GM10847 (cell line): ENCODE measurements around the gene BICD2.

Source experiments
- POLR2A ChIP-seq: IDR thresholded peaks from 2 replicates; pipeline ENCODE4 v1.6.1; 2011; ENCODE audit not compliant: insufficient read length; ENCODE audit errors: extremely low read depth

BICD2 gene

DNA sequence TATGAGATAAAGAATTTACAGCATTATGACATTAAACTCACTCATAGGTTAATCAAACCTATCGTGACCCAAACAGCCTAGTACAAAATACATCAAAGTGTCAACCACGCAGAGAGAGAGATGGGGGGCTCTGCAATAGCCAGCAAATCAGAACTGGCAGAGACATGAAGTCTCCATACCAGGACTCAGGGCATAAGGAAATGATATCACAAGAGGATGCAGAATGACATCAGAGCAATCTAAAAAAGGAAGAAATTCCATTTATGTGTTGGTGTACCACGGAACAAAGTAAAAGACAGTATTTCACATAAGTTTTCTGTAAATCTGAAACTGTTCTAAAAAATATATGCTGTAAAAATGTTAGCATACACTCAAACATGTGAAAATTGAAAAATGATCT is 24.6 kb downstream of the BICD2 start:
- no peak for TF ChIP-seq POLR2A

DNA sequence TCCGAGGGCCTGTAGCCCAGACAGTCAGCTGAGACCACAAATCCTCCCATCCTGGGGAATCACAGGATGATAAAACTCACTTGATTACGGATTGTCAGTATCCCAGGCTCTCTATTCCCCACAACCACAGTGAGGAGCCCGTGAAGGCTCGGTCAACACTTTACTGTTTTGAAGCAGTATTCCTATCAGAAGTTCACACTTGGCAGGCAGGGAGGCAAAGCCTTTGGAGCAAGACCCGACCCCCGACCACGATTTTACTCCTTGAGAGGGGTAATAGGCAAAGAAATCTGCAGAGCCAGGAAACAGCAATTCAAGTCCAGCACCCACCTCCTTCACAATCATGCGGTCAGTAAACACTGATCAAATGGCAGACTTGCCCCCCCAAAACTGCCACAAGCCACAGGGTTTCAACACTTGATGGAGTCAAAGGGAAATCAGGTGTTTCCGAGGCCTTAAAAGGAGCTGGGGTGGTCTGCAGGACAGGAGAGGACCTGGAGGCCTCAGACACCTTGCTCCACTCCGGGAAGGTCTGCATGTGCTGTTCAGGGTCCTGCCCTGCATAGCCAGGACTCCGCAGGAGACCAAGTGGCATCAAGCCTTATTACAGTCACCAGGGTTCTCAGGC is 25.2 kb downstream of the BICD2 start:
- TF ChIP-seq POLR2A: no peak

DNA sequence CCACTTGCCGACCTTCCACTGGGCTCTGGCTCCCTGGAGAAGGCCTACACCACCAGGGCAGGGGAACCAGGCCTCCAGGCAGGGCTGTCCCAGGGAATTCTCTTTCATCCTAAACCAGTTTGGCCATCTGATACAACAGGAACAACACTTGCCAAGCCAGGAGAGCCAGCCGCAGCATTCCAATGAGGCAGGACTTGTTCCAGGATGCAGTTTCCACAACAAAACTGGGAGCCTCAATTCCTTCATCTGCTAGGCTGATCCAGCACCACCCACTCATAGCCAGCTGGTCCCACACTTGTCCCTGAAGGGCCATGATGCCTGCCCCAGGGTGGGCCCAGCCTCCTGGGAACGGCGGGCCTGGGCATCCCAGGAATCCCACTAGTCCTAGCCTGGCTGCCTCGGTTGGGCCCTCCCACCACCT is 26.0 kb downstream of the BICD2 start:
- TF ChIP-seq POLR2A: no peak

GRCh38 chr9:92737611-92738299 is 26.9 kb downstream of the BICD2 start:
- TF ChIP-seq POLR2A: no peak

DNA sequence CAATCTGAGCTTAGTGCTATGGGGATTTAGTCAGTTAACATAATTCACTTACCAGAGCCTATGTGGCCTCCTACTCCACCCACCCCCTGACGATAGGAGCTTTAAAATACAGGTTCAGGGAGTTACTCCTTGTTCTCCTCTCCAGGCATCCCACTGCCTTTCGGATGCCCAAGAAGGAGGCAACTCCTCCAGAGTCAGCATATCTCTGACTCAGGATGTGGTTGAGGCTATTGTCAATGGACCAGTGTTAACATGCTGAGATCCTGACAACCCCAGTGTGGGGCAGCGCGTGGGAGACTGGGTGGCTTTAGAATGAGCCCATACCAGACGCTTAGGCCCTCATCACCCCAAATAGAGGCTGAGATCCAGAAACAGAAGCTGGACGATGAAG is 27.4 kb downstream of the BICD2 start:
- no peak for TF ChIP-seq POLR2A

DNA sequence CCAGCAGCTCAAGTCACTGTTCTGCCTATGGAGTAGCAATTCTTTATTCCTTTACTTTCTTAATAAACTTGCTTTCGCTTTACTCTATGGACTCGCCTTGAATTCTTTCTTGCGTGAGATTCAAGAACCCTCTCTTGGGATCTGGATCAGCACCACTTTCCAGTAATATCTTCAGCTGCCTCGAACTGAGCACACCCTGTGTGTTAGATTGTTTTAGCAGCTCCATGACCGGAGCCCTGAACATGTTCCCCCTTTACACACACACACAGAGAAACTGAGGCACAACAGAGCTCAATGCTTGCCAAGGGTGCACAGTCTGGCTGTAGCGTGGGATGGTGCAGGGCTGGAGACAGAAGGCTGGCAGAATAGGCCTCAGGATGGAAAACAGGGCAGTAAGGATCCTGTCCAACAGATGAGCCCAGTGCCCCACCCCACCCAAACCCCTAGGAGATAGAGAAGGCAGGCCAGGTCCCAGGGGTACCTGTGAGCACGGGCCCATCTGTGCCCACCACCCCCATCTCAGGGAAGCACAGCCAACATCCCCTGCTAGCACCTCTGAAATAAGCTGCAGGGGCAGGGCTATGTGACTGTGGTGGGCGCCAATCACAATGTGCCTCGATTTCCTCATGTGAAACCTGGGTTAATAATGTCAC is 27.9 kb downstream of the BICD2 start:
- TF ChIP-seq POLR2A: no peak

DNA sequence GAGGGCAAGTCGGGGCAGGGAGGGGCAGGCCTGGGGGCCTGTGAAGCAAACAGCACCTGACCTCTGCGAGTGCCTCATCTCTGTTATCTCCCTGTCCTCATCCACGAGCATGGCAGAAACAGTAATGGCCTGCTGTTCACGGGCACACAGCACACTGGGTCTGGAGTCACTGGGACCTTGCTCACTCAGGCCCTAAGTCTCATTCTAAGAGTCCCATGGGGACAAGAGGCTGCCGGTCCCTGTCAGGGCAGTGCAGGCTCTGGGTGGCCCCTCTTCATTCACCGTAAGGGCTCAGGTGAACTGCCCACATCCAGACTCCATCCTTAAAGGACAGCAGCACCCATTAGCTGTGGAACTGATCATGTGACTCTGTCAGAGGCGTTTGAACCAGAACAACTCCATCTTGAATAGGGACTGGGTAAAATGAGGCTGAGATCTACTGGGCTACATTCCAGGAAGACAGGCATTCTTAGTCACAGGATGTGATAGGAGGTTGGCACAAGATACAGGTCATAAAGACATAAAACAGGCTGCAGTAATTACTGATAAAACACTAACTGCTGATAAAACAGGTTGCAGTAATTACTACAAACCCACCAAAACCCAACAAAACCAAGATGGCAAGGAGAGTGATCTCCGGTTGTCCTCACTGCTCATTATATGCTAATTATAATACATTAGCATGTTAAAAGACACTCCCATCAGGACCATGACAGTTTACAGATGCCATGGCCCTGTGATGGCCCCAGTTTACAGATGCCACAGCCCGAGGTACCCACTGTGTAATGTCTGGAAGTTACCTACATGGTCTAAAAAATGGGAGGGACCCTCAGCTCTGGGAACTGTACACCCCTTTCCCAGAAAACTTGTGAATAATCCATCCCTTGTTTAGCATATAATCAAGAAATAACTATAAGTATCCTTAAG is 28.7 kb downstream of the BICD2 start:
- TF ChIP-seq POLR2A: no peak

GRCh38 chr9:92734931-92735635 is 29.6 kb downstream of the BICD2 start:
- TF ChIP-seq POLR2A: no peak

DNA sequence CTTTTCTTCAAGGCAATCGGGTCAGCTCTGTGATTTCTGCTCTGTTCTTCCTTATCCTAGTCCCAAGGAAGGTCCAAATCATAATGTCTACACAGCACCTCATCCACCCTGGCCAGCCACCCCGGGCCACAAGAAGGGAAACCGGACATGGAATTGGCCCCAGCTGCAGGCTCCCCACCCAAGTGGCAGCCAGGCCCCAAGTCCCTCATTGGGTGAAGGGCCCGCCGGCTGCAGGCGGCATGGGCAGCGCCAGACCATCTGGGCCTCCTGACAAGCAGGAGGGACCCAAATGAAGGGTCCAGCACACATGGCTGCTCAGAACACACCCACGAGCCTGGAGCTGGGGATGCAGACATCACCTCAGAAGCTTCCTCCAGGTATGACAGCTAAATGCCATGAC is 33.7 kb downstream of the BICD2 start:
- TF ChIP-seq POLR2A: no peak

GRCh38 chr9:92729735-92730155 is 34.9 kb downstream of the BICD2 start:
- TF ChIP-seq POLR2A: no peak

DNA sequence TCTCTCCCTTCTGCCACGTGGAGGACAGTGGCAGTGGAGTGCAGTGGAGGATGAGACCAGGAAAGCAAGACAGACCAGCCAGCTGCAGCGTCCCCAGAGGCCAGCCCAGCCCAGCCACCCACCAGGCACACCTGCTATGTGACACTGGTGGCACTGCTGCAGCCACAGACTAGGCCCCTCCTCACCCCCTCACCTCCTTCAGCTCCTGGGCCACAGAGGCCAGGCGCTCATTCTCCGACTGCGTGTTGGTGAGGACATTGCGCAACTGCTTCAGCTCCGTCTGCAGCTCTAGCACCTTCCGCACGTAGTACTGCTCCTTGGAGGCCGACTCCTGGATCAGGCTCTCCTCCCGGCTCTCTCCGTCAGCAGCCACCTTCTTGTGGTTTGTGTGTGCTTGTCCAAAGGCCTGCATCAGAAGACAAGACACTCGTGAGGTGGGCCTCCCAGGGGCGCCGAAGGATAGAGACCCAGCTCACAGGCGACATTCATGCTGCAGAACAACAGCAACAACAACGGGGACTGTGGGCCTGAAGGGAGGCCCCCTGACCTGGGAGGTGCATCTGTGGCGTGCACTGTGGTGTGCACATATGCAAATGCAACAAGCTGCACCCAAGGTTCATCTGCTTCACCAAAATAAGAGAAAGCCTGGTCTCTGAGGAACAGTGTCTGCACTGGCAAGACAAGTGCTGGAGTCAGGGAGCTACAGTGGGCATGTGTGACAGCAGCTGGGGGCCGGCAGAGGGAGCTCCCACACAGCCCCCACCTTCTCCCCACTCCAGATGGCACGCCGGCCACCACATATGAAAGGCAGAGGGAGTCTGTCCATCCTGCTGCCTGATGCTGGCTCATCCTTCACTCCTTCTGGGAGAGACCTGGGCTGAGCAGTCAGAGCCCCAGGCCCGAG is 35.5 kb downstream of the BICD2 start:
- no peak for TF ChIP-seq POLR2A

- TF ChIP-seq POLR2A: no peak
Measured at GRCh38 chr9:92727716-92728700, 36.6 kb downstream of the BICD2 start.
